ENCODE measurements around the gene MYF6. TPM values are rescaled to one million over a fixed set of nuclear protein-coding genes. Genes with fewer than 3 reads are reported as not detected.
"Not testable (repeated sequence)": the region's sequence is repeated elsewhere in the genome, so short reads cannot be mapped to it uniquely, and the experiment has no call there.

Gene MYF6
- polyA plus RNA-seq (2012; ENCODE audit: missing spikeins), result not detected

GRCh38 chr12:80707126-80707829, at the start of gene MYF6:
Gene MYF6, plus strand, starts transcription at chr12:80707634. Its CDS starts 86 bp downstream, at chr12:80707720.
- TF ChIP-seq POLR2A (IDR thresholded peaks at IDR 0.05; ENCODE audit: low read depth, low read length), result no peak
- no peak for TF ChIP-seq TAF1 (IDR thresholded peaks at IDR 0.05; ENCODE audit: borderline replicate concordance, low read depth, low read length)
- no peak for TF ChIP-seq POLR2AphosphoS5 (IDR thresholded peaks at IDR 0.05; ENCODE audit: low read depth, low read length)
- DNase-seq (ENCODE audit: insufficient read length) (no peak), FAIRE-seq (no peak)

- no peak for TF ChIP-seq TAF1 (IDR thresholded peaks at IDR 0.05; ENCODE audit: borderline replicate concordance, low read depth, low read length)
- no peak for TF ChIP-seq POLR2A (IDR thresholded peaks at IDR 0.05; ENCODE audit: low read depth, low read length)
- no peak for TF ChIP-seq POLR2AphosphoS5 (IDR thresholded peaks at IDR 0.05; ENCODE audit: low read depth, low read length)
- no peak for FAIRE-seq
- no peak for DNase-seq (ENCODE audit: insufficient read length)
Measured at GRCh38 chr12:80659512-80660063, 47.8 kb upstream of the MYF6 start.

- DNase-seq (ENCODE audit: insufficient read length), result no peak
- no peak for FAIRE-seq
- TF ChIP-seq TAF1 (IDR thresholded peaks at IDR 0.05; ENCODE audit: borderline replicate concordance, low read depth, low read length) (no peak), POLR2A (IDR thresholded peaks at IDR 0.05; ENCODE audit: low read depth, low read length) (no peak), POLR2AphosphoS5 (IDR thresholded peaks at IDR 0.05; ENCODE audit: low read depth, low read length) (no peak)
Measured at GRCh38 chr12:80662586-80662985, 44.8 kb upstream of the MYF6 start.

- FAIRE-seq (no peak), DNase-seq (ENCODE audit: insufficient read length) (no peak)
Measured at GRCh38 chr12:80670214-80670613, 37.2 kb upstream of the MYF6 start.

GRCh38 chr12:80676042-80676636, 31.3 kb upstream of the MYF6 start:
- not testable (repeated sequence) for FAIRE-seq; DNase-seq (ENCODE audit: insufficient read length)

More at GRCh38 chr12:80670214-80670613, 37.2 kb upstream of the MYF6 start:
- TF ChIP-seq POLR2A (IDR thresholded peaks at IDR 0.05; ENCODE audit: low read depth, low read length) (no peak), TAF1 (IDR thresholded peaks at IDR 0.05; ENCODE audit: borderline replicate concordance, low read depth, low read length) (no peak), POLR2AphosphoS5 (IDR thresholded peaks at IDR 0.05; ENCODE audit: low read depth, low read length) (no peak)

GRCh38 chr12:80676856-80677255, 30.6 kb upstream of the MYF6 start:
- TF ChIP-seq POLR2AphosphoS5 (IDR thresholded peaks at IDR 0.05; ENCODE audit: low read depth, low read length) (no peak), TAF1 (IDR thresholded peaks at IDR 0.05; ENCODE audit: borderline replicate concordance, low read depth, low read length) (no peak), POLR2A (IDR thresholded peaks at IDR 0.05; ENCODE audit: low read depth, low read length) (no peak)
- DNase-seq (ENCODE audit: insufficient read length) (no peak), FAIRE-seq (peak; percentile 33)

- DNase-seq (ENCODE audit: insufficient read length) (no peak), FAIRE-seq (no peak)
Measured at GRCh38 chr12:80677994-80678393, 29.4 kb upstream of the MYF6 start.

GRCh38 chr12:80679346-80680131, 27.9 kb upstream of the MYF6 start:
- no peak for FAIRE-seq
- DNase-seq (ENCODE audit: insufficient read length), result no peak
- no peak for TF ChIP-seq POLR2AphosphoS5 (IDR thresholded peaks at IDR 0.05; ENCODE audit: low read depth, low read length)
- TF ChIP-seq TAF1 (IDR thresholded peaks at IDR 0.05; ENCODE audit: borderline replicate concordance, low read depth, low read length), result no peak
- no peak for TF ChIP-seq POLR2A (IDR thresholded peaks at IDR 0.05; ENCODE audit: low read depth, low read length)

More at GRCh38 chr12:80677994-80678393, 29.4 kb upstream of the MYF6 start:
- no peak for TF ChIP-seq TAF1 (IDR thresholded peaks at IDR 0.05; ENCODE audit: borderline replicate concordance, low read depth, low read length)
- no peak for TF ChIP-seq POLR2AphosphoS5 (IDR thresholded peaks at IDR 0.05; ENCODE audit: low read depth, low read length)
- no peak for TF ChIP-seq POLR2A (IDR thresholded peaks at IDR 0.05; ENCODE audit: low read depth, low read length)

GRCh38 chr12:80681287-80681686, 26.1 kb upstream of the MYF6 start:
- FAIRE-seq, result no peak
- DNase-seq (ENCODE audit: insufficient read length), result no peak
- no peak for TF ChIP-seq POLR2AphosphoS5 (IDR thresholded peaks at IDR 0.05; ENCODE audit: low read depth, low read length)
- no peak for TF ChIP-seq TAF1 (IDR thresholded peaks at IDR 0.05; ENCODE audit: borderline replicate concordance, low read depth, low read length)
- no peak for TF ChIP-seq POLR2A (IDR thresholded peaks at IDR 0.05; ENCODE audit: low read depth, low read length)

GRCh38 chr12:80681786-80682185, 25.6 kb upstream of the MYF6 start:
- FAIRE-seq, result no peak
- TF ChIP-seq TAF1 (IDR thresholded peaks at IDR 0.05; ENCODE audit: borderline replicate concordance, low read depth, low read length), result no peak
- no peak for TF ChIP-seq POLR2A (IDR thresholded peaks at IDR 0.05; ENCODE audit: low read depth, low read length)
- TF ChIP-seq POLR2AphosphoS5 (IDR thresholded peaks at IDR 0.05; ENCODE audit: low read depth, low read length), result no peak

GRCh38 chr12:80684077-80684495, 23.3 kb upstream of the MYF6 start:
- DNase-seq (ENCODE audit: insufficient read length) (no peak), FAIRE-seq (no peak)
- no peak for TF ChIP-seq POLR2AphosphoS5 (IDR thresholded peaks at IDR 0.05; ENCODE audit: low read depth, low read length)
- no peak for TF ChIP-seq POLR2A (IDR thresholded peaks at IDR 0.05; ENCODE audit: low read depth, low read length)
- TF ChIP-seq TAF1 (IDR thresholded peaks at IDR 0.05; ENCODE audit: borderline replicate concordance, low read depth, low read length), result no peak

More at GRCh38 chr12:80681786-80682185, 25.6 kb upstream of the MYF6 start:
- DNase-seq (ENCODE audit: insufficient read length), result no peak
